RWPE1 (cell line): ENCODE measurements around the gene EPC1.
"Not testable (repeated sequence)": the region's sequence is repeated elsewhere in the genome, so short reads cannot be mapped to it uniquely, and the experiment has no call there.

Experiments used
- CTCF ChIA-PET: fragments of 350-600 bp; sonication (Branson Sonifier 250); formaldehyde crosslinking; extraction: SDS; loops from one replicate; lab custom pipeline; 2021; lab: Yijun Ruan, JAX
- POLR2A ChIA-PET: fragments of 400-600 bp; formaldehyde crosslinking; extraction: SDS; loops from one replicate; lab custom pipeline; 2020; ENCODE audit warnings: antibody characterized with exemption; ENCODE audit not compliant: low non-redundant PET; lab: Yijun Ruan, JAX
- DNase-seq: peaks from one replicate; pipeline ENCODE4 v3.0.0; 2012; ENCODE audit warnings: low spot score
- H3K27ac ChIP-seq: fragments of 450-650 bp; 2 replicates; pipeline ENCODE4 v1.5.1; 2017
- TF ChIP-seq, protein P1 (sequence below): fragments of 450-650 bp; conservative IDR thresholded peaks from 2 replicates; pipeline ENCODE4 v1.5.1; 2017; ENCODE audit warnings: low read depth, mild to moderate bottlenecking

The EPC1 gene

DNA sequence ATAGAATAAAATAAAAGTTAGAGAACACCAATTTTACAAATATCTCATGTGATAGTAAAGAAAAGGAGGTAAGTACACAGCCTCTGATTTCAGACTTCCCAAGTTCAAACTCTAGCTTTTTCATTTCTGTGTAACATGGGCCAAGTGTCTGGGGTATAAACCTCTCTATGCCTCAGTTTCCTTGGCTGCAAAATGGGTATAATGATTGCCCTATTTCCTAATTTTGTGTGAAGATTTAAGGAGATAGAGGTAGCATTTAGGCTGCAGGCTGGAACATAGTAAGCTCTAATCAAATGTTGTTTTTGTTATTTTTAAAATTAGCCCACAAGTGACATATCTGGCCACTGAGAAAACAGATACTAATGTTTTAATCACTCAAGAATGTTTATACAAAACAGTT lies 26.1 kb upstream of the EPC1 start:
- ChIA-PET POLR2A (no interaction called here), CTCF (interaction anchor here (0.5 to 0.6 kb wide), 3 partner anchors 182 to 485 kb away, joined by 3 read pairs; no protein-coding TSS in a partner anchor)
- TF ChIP-seq, protein P1, sequence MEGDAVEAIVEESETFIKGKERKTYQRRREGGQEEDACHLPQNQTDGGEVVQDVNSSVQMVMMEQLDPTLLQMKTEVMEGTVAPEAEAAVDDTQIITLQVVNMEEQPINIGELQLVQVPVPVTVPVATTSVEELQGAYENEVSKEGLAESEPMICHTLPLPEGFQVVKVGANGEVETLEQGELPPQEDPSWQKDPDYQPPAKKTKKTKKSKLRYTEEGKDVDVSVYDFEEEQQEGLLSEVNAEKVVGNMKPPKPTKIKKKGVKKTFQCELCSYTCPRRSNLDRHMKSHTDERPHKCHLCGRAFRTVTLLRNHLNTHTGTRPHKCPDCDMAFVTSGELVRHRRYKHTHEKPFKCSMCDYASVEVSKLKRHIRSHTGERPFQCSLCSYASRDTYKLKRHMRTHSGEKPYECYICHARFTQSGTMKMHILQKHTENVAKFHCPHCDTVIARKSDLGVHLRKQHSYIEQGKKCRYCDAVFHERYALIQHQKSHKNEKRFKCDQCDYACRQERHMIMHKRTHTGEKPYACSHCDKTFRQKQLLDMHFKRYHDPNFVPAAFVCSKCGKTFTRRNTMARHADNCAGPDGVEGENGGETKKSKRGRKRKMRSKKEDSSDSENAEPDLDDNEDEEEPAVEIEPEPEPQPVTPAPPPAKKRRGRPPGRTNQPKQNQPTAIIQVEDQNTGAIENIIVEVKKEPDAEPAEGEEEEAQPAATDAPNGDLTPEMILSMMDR: no peak
- no peak overlapping the region for H3K27ac ChIP-seq
- no peak for DNase-seq

DNA sequence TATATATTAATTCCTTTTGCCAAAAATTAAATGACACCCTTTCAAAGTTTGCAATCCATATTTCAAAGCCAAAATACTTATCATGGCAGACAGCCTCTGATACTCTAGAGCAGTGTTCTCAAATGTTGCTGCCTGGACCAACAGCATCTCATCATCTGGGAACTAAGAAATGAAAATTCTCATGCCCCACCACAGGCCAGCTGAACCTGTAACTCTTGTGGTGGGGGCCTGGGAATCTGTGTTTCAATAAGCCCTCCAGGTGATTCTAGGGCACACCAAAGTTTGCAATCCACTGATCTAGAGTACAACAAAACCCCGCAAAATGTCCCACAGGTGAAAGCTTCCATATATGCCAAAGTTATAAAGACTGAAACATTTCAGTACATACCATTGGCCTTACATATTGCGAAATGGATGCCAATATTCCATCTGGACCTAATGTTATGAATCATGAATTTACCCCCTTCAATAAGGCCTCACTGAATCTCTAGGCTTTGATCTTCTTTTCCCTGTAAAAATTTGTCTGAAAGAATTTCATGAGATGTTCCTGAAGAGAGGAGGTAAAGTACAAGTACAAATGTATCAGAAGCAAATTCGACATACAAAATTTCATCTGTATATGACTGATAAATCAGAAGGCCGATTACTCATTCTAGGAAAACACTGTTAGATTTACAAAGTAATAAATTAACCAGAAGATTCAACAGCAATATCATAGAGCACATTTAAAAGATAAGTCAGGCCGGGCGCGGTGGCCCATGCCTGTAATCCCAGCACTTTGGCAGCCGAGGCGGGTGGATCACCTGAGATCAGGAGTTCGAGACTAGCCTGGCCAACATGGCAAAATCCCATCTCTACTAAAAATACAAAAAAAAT lies 25.3 kb upstream of the EPC1 start:
- DNase-seq: no peak
- CTCF ChIA-PET: interaction anchor here (0.6 kb wide), 1 partner anchor 183 kb away, joined by 3 read pairs; no protein-coding TSS in a partner anchor
- POLR2A ChIA-PET: no interaction called here
- no peak overlapping the region for H3K27ac ChIP-seq
- TF ChIP-seq, protein P1: no peak

DNA sequence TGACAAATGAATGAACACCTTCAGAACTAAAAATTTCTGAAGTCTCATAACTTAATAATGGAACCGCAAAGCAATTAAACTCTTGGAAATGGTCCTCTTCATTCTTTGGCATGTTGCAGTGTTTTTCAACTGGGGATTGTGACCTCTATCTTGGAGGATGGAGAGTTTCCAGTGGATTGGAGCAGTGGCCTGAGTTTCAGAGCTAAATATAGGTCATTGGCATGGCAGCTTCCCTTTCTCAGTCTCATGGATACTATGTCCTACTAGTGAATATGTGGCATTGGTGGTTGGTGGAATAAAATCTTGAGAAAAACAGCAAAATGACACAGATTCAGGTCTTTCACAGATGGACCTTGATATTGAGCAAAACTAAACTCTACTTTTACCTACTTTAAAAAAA lies 24.1 kb upstream of the EPC1 start:
- no peak for DNase-seq
- CTCF ChIA-PET: interaction anchor here (0.6 to 2.4 kb wide), 3 partner anchors 25 to 690 kb away, joined by 3 to 5 read pairs (median 4); no protein-coding TSS in a partner anchor
- POLR2A ChIA-PET: no interaction called here
- TF ChIP-seq, protein P1: no peak
- no peak overlapping the region for H3K27ac ChIP-seq

DNA sequence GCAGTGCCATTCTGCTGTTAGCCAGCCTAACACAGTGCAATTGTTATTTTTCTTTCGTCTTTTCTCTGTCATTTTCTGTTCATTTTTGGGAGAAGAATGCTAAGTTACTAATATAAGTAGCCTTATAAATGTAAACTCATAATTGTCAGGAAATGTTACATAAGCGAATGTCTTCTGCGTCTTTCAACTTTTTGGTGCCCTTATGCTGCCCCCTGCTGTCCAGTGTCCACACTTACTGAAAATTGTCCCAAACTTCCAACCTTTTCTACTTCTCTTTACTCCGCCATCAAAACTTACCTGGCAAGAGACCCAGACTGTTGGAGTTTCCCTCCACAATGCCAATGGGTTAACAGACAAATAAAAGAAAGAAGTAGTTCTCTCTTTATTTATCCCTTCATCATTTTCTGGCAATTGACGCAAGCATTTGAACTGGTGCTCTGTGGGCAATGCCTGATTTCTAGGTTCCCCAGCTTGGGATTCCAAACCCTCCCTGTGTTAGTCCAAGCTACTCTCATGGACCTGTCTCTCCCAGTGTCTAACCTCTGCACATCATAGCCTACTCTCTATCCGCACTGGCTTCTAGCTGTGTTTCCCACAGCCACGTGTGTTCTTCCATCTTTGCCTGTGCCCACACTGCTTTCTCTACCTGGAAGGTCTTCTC lies 21.0 kb upstream of the EPC1 start:
- CTCF ChIA-PET: interaction anchor here (0.5 to 2.1 kb wide), 2 partner anchors 22 to 361 kb away, joined by 3 to 6 read pairs; no protein-coding TSS in a partner anchor
- DNase-seq: peak; percentile 41
- TF ChIP-seq, protein P1: peak; percentile 81
- POLR2A ChIA-PET: no interaction called here
- H3K27ac ChIP-seq: no peak overlapping the region

DNA sequence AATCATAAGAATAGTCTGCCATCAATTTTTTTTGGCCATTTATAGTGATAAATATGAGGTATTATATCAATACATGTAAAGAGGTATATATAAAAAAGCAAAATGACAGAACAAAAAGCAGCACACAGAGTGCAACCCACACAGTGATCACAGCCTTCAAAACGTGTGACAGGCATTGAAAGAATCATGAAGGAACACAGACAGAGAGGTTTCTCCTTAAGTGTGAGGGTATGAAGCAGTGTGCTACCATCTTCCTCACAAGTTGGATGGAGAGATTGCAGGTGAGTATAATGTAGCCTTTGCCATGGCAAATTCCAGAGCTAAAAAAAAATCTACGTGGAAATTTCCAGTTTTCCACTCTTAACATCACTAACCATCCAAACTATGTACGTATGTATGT lies 19.6 kb upstream of the EPC1 start:
- DNase-seq: no peak
- no peak overlapping the region for H3K27ac ChIP-seq
- CTCF ChIA-PET: interaction anchor here (0.6 to 2.1 kb wide), 3 partner anchors 21 to 931 kb away, joined by 3 to 6 read pairs (median 4); no protein-coding TSS in a partner anchor
- TF ChIP-seq, protein P1: no peak
- POLR2A ChIA-PET: no interaction called here

DNA sequence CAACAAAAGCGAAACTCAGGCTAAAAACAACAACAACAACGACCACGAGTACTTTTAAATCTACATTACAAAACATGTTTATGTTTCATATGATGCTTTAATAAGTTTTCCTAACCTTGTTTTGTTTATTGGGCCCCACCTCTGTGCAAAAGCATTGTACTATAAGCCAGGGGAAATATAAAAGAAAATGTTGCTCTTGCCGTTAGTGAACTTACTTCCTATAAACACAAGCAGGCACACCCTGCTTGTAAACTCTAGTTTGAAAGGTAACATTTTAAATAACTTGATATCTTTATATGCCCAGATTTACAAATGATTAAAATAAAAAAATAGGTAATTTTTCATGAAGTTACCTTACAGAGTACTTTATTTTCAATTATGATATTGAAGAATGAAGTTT lies 19.2 kb upstream of the EPC1 start:
- CTCF ChIA-PET: interaction anchor here (0.5 to 0.7 kb wide), 3 partner anchors 72 to 931 kb away, joined by 3 to 4 read pairs (median 3); no protein-coding TSS in a partner anchor
- POLR2A ChIA-PET: no interaction called here
- no peak for DNase-seq
- H3K27ac ChIP-seq: no peak overlapping the region
- TF ChIP-seq, protein P1: no peak

DNA sequence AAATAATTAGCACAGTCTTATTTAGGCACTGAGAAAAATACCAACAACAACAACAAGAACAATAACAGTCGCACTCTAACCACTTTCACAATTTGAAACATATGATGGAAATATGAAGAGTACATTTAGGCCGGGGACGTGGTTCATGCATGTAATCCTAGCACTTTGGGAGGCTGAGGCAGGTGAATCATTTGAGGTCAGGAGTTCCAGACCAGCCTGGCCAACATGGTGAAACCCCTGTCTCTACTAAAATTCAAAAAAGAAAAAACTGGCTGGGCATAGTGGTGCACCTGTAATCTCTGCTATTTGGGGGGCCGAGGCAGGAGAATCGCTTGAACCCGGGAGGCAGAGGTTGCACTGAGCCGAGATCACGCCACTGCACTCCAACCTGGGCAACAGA lies 18.4 kb upstream of the EPC1 start:
- CTCF ChIA-PET, POLR2A ChIA-PET, H3K27ac ChIP-seq, DNase-seq: not testable (repeated sequence)
